Skeletal muscle tissue (tissue), 4 donors: ENCODE measurements around the gene DNASE2. TPM values are rescaled to one million over a fixed set of nuclear protein-coding genes. Genes with fewer than 3 reads are reported as not detected.
"Not testable (repeated sequence)": the region's sequence is repeated elsewhere in the genome, so short reads cannot be mapped to it uniquely, and the experiment has no call there.

Experiments used
- H3K27ac ChIP-seq: one replicate; pipeline ENCODE4 v1.7.0; 2013; ENCODE audit warnings: mild to moderate bottlenecking, low read depth, low read length, inconsistent platforms
- H3K27me3 ChIP-seq, 3 donors: one replicate each; pipeline ENCODE4 v1.7.0; 2013; ENCODE audit warnings: low read length in 3 of 3; ENCODE audit not compliant: control insufficient read depth in 3 of 3, insufficient read depth in 3 of 3
- H3K36me3 ChIP-seq, 3 donors: one replicate each; pipeline ENCODE4 v1.7.0; 2013; ENCODE audit warnings: low read length in 3 of 3; ENCODE audit not compliant: control insufficient read depth in 3 of 3, insufficient read depth in 3 of 3
- H3K4me1 ChIP-seq, 3 donors: one replicate each; pipeline ENCODE4 v1.7.0; 2013; ENCODE audit warnings: low read length in 3 of 3, mild to moderate bottlenecking in 3 of 3; ENCODE audit not compliant: control insufficient read depth in 3 of 3, insufficient read depth in 3 of 3
- H3K4me3 ChIP-seq, 3 donors: one replicate each; pipeline ENCODE4 v1.7.0; 2013; ENCODE audit warnings: low read length in 3 of 3
- H3K9ac ChIP-seq, 3 donors: one replicate each; pipeline ENCODE4 v1.7.0; 2013; ENCODE audit warnings: low read length in 3 of 3, mild to moderate bottlenecking in 3 of 3, moderate library complexity in 2 of 3, low read depth in 1 of 3
- H3K9me3 ChIP-seq, 3 donors: one replicate each; pipeline ENCODE4 v1.7.0; 2013; ENCODE audit warnings: low read length in 3 of 3; ENCODE audit not compliant: control insufficient read depth in 3 of 3
- total RNA-seq: library from RNA; depleted of rRNA; stranded (reverse); fragments of >200 nt; gene quantifications from one replicate; pipeline ENCODE4 v1.2.3, GENCODE V29; 2014
- donor health status: Osteomylitis.

Gene DNASE2
- total RNA-seq, 1 donor from 2014 or later, result 10.4 TPM

DNA sequence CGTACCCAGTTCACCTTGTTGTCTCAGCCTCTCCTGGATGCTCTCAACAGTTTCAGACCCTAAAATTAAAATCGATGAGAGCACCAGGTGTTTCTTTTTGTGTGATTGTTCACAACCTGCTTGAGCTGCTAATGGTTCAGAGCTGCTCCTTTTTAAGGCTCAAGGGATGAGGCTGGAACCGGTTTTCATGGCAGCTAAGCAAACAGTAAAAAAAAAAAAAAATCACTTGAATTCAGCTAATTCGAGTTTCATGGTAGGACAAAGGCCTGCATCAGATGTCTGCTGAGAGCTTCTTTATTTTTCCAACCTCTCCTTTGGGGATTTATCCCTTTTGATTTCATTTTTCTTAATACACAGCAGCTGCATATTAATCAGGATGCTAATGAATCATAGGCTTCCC, 31.3 kb upstream of the DNASE2 start:
- Histone ChIP-seq H3K4me1 (peaks cover 13 to 17% (median 16%) of the 10 kb centered on the region in 3 donors), H3K36me3 (no peaks in the 10 kb centered on the region), H3K27ac (no peak overlapping the region), H3K4me3 (peak overlapping the region; percentile 16 to 63 (median 41)), H3K9me3 (no peaks in the 10 kb centered on the region), H3K27me3 (no peaks in the 10 kb centered on the region), H3K9ac (peak overlapping the region; percentile 28 to 78 (median 57))

DNA sequence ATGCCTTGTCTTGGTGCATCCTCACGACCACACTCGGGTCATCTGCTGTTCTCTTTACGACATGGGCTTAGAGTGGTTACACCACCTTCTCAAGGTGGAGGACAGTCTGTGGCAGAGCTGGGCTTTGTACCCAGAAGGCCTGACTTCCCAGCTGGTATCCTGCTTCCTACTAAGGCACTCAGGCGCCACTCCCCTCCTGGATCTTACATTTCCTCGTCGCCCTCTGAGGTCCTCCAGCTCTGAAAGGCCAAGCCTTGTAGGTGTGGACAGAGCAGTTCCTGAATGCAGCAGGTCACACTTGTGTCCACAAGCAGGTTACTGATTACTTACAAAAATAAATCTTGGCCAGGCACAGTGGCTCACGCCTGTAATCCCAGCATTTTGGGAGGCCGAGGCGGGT, 25.9 kb upstream of the DNASE2 start:
- H3K9me3 ChIP-seq, result no peaks in the 10 kb centered on the region
- no peaks in the 10 kb centered on the region for H3K27me3 ChIP-seq
- no peaks in the 10 kb centered on the region for H3K36me3 ChIP-seq
- H3K27ac ChIP-seq, result no peak overlapping the region
- peaks cover 0 to 1% (median under 1%) of the 10 kb centered on the region in 3 donors for H3K4me1 ChIP-seq
- no peak overlapping the region for H3K4me3 ChIP-seq
- H3K9ac ChIP-seq, result no peak overlapping the region

DNA sequence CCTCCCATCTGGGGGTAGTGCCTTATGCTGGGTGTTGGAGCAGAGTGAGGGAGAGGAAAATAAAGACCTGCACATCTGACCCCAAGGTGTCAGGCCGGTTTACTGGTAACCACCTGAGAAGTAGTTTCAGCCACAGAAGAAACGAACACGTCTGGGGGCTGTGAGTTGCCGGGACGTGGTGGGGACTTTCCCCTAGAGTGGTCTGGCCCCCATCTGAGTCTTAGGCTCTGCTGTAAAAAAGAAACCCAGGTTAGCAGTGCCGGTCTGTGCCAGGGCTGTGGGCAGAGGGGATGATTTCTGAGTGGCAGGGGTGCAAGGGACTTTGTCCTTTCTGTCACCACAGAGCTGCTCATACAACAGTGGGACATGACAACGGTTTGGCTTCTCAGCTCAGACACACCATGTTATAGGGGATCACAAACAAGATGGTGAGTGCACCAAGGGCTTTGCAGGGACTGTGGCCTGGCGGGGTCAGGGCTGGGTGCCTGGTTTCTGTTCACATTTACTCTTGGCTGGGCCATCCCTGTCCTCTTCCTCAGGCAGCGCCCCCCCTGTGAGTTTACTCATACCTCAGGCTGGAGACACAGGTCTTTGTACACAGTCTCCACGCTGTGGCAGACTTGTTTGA, 18.8 kb upstream of the DNASE2 start:
- no peak overlapping the region for H3K9ac ChIP-seq
- no peaks in the 10 kb centered on the region for H3K4me1 ChIP-seq
- H3K36me3 ChIP-seq, result peaks cover 28 to 39% (median 33%) of the 10 kb centered on the region in 3 donors
- H3K27me3 ChIP-seq, result no peaks in the 10 kb centered on the region
- no peak overlapping the region for H3K27ac ChIP-seq
- no peak overlapping the region for H3K4me3 ChIP-seq
- H3K9me3 ChIP-seq, result no peaks in the 10 kb centered on the region

DNA sequence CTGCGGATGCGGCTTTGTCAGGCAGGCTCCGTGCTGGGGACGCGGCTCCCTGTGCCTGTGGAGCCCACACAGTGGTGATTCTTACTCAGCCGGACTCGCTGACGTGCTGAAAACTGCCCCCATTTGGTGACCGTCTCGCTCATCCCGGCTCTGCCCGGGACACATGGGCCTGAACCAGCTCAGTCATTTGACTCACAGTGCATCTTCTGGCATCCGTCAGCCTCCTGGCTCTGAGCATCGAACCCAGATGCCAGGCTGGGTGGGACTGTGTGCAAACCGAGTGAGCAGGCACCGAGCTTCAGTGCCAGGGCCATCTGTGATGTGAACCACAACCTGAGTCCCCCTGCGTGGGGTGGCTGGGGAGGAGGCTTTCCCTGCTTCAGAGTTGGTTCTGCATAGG, 15.2 kb upstream of the DNASE2 start:
- no peak overlapping the region for H3K4me3 ChIP-seq
- H3K27me3 ChIP-seq, result no peaks in the 10 kb centered on the region
- peak overlapping the region in 1 of 3 donors; percentile 8 for H3K9ac ChIP-seq
- H3K4me1 ChIP-seq, result peaks cover 7 to 11% (median 7%) of the 10 kb centered on the region in 3 donors
- no peaks in the 10 kb centered on the region for H3K9me3 ChIP-seq
- H3K27ac ChIP-seq, result no peak overlapping the region
- peaks cover 45 to 57% (median 50%) of the 10 kb centered on the region in 3 donors for H3K36me3 ChIP-seq

DNA sequence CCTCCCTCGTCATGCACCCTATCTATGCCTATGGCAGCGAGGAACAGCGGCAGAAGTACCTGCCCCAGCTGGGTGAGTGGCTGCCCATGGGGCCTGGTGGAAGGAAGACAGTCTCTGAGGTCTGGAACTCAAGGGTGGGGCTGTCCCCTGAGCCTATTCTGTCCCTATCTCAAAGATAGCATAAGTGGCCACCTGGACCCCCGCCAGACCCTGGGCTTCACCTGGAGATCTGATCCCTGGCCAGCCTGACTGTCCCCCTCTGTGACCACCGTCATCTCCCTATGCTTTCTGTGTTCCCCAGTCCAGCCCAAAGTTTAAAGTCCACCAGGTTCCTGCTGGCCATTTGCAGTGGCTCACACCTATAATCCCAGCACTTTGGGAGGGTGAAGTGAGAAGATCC, 12.3 kb upstream of the DNASE2 start:
- Histone ChIP-seq H3K27ac (no peak overlapping the region), H3K9ac (no peak overlapping the region), H3K36me3 (peaks cover 38 to 44% (median 42%) of the 10 kb centered on the region in 3 donors), H3K4me1 (peaks cover 14 to 18% (median 17%) of the 10 kb centered on the region in 3 donors), H3K4me3 (no peak overlapping the region), H3K27me3 (no peaks in the 10 kb centered on the region), H3K9me3 (no peaks in the 10 kb centered on the region)

DNA sequence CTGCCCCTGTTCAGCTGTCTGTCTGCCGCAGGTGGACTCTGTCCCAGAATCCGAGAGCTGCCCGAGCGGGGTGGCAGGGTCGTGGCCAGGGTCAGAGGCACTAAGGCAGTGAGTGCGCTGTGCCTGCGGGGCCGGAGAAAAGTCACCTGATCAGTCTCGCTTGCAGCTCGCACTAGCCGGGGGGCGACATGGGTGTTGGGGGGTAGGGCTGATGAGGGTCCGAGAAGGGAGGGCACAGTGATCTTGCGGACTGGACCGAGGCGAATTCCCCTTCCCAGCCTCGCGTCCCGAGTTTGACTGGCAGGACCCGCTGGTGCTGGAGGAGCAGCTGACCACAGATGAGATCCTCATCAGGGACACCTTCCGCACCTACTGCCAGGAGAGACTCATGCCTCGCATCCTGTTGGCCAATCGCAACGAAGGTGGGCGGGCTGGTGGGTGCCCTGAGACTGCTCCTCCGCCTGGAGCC, 10.3 kb upstream of the DNASE2 start:
- Histone ChIP-seq H3K4me3 (peak overlapping the region; percentile 93 to 97 (median 96)), H3K36me3 (peaks cover 26 to 28% (median 27%) of the 10 kb centered on the region in 3 donors), H3K27me3 (peaks cover 0 to 4% (median 0%) of the 10 kb centered on the region in 3 donors), H3K27ac (peak overlapping the region; percentile 78), H3K4me1 (peaks cover 14 to 18% (median 17%) of the 10 kb centered on the region in 3 donors), H3K9me3 (no peaks in the 10 kb centered on the region), H3K9ac (peak overlapping the region; percentile 85 to 98 (median 91))

GRCh38 chr19:12890787-12891552, 9.7 kb upstream of the DNASE2 start, which contains the start of gene GCDH:
Gene GCDH (plus strand): TSS chr19:12891160. CDS start chr19:12891305, 145 bp downstream.
- peak within 1 kb of the TSS; percentile 78 for H3K27ac ChIP-seq
- peaks cover 14 to 19% (median 17%) of the 10 kb centered on the region in 3 donors for H3K4me1 ChIP-seq
- H3K9me3 ChIP-seq, result no peaks in the 10 kb centered on the region
- H3K27me3 ChIP-seq, result peaks cover 2 to 5% (median 3%) of the 10 kb centered on the region in 3 donors
- H3K36me3 ChIP-seq, result peaks cover 19 to 22% (median 21%) of the 10 kb centered on the region in 3 donors
- H3K9ac ChIP-seq, result peak within 1 kb of the TSS; percentile 85 to 98 (median 91)
- H3K4me3 ChIP-seq, result peak within 1 kb of the TSS; percentile 93 to 97 (median 96)

DNA sequence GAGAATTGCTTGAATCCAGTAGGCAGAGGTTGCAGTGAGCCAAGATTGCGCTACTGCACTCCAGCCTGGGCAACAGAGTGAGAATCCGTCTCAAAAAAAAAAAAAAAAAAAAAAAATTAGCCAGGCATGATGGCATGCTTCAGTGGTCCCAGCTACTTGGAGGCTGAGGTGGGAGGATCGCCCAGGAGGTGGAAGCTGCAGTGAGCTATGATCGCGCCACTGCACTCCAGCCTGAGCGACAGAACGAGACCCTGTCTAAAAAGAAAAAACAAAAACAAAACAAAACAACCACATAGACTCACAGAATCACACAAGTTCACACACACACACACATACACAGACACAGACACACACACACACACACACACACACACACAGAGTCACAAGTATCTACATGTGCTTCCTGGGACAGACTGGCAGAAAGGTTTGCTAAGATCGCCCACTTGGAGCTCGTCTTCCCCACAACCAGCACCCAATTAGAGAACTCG, 9.1 kb upstream of the DNASE2 start:
- peak overlapping the region; percentile 33 to 71 (median 45) for H3K9ac ChIP-seq
- H3K4me3 ChIP-seq, result peak overlapping the region; percentile 62 to 67 (median 64)

GRCh38 chr19:12888006-12888603, 6.9 kb upstream of the DNASE2 start:
- Histone ChIP-seq H3K4me3 (no peak overlapping the region), H3K27me3 (peaks cover 21 to 28% (median 26%) of the 10 kb centered on the region in 3 donors), H3K9ac (no peak overlapping the region), H3K27ac (no peak overlapping the region), H3K36me3 (peaks cover under 1 to 2% (median under 1%) of the 10 kb centered on the region in 3 donors), H3K4me1 (peaks cover 20 to 28% (median 24%) of the 10 kb centered on the region in 3 donors), H3K9me3 (peaks cover 0 to 8% (median 6%) of the 10 kb centered on the region in 3 donors)

More for the DNA sequence above, 9.1 kb upstream of the DNASE2 start:
- Histone ChIP-seq H3K27me3 (peaks cover 5 to 12% (median 7%) of the 10 kb centered on the region in 3 donors), H3K4me1 (peaks cover 17 to 21% (median 18%) of the 10 kb centered on the region in 3 donors), H3K36me3 (peaks cover 19 to 21% (median 20%) of the 10 kb centered on the region in 3 donors), H3K27ac (peak overlapping the region; percentile 78)
- not testable (repeated sequence) for H3K9me3 ChIP-seq
